HPDE6-E6E7 (cell line): ENCODE data around the gene BIN1.

Experiments used
- DNase-seq: peaks from one replicate; pipeline ENCODE4 v3.0.0; 2011; ENCODE audit warnings: missing footprints; ENCODE audit errors: extremely low spot score

Gene BIN1

DNA sequence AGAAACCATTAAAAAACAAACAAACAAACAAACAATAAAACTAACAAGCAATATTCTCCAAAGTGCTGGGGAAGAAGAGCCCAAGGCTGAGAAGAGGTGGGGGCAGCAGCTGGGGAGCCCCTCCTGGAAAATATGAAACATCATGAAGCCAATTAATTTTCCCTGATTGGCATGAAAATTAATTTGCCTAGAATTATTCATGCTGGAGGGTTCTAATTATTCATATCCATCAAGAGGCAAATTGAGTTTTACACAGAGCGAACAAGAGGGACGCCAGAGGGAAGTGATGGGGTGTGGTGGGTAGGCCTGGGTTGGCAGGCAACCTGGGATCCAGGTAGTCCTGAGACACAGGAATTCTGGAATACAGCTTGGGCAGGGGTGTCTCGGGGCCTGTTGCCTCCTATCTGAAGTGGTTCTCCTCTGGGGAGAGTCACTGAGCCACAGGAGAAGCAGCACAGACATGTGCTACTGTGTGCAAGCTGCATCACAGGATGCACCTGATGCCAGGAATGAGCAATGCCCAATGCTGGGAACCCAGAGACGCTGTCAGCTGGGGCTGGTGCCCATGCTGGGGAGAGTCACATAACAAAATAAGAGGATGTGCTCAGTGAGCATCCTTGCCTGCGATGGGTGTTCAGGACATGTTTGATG is 107.7 kb downstream of the BIN1 start:
- DNase-seq, result no peak

GRCh38 chr2:126998486-126998885 is 108.5 kb downstream of the BIN1 start:
- no peak for DNase-seq
